HepG2 (cell line): Measurements from ENCODE around the gene NDUFS7. TPM values are rescaled to one million over a fixed set of nuclear protein-coding genes. Genes with fewer than 3 reads are reported as not detected.
A peak's percentile ranks its signal among the peaks of the same experiment; 100 is the strongest.

Experiments used
- ERF ChIP-seq: IDR thresholded peaks from 2 replicates; pipeline ENCODE4 v1.6.1; 2018; ENCODE audit warnings: missing biosample characterization, missing genetic modification reagents
- MTF2 ChIP-seq: sonication (generic); formaldehyde crosslinking; IDR thresholded peaks from 2 replicates; pipeline ENCODE4 v1.5.0; 2020; ENCODE audit warnings: missing genetic modification reagents, borderline replicate concordance
- NR2F6 ChIP-seq, 2 experiments: IDR thresholded peaks; 2 replicates each; pipeline ENCODE4 v1.6.1; 2016; ENCODE audit warnings: antibody characterized with exemption in 1 of 2, mild to moderate bottlenecking in 1 of 2
- SNRNP70 ChIP-seq: fragments of 200-400 bp; formaldehyde crosslinking; IDR thresholded peaks from 2 replicates; pipeline ENCODE4 v1.6.1; 2017; ENCODE audit warnings: mild to moderate bottlenecking, low read depth, low read length, moderate library complexity
- ZSCAN29 ChIP-seq: sonication (generic); formaldehyde crosslinking; conservative IDR thresholded peaks from 2 replicates; pipeline ENCODE4 v1.4.0; 2020; ENCODE audit warnings: mild to moderate bottlenecking, missing genetic modification reagents
- polyA plus RNA-seq, 8 experiments: library from polyadenylated mRNA; depleted of rRNA in 3 of 8; stranded (reverse) in 7 of 8; unstranded in 1 of 8; fragments of >200 nt; fragmentation: Illumina TruSeq in 4 of 8; extraction: Trizol in 4 of 8; gene quantifications; 2 replicates each; pipeline versions ENCODE4 v1.2.1 to v1.2.3, GENCODE V29; 2011 to 2016; ENCODE audit warnings: low read depth in 4 of 8, missing spikeins in 1 of 8, mixed read lengths in 1 of 8; ENCODE audit not compliant: insufficient read depth in 1 of 8
- total RNA-seq, 5 experiments: library from RNA; depleted of rRNA; stranded (reverse); fragments of >200 nt; fragmentation: Illumina TruSeq; extraction: Trizol; gene quantifications; 2 replicates each; pipeline ENCODE4 v1.2.3, GENCODE V29; 2016; ENCODE audit warnings: low read depth in 1 of 5
- TF ChIP-seq, protein P1 (sequence below): sonication (generic); formaldehyde crosslinking; IDR thresholded peaks from 2 replicates; pipeline ENCODE4 v1.4.0; 2020; ENCODE audit warnings: missing genetic modification reagents, borderline replicate concordance
- TF ChIP-seq, protein P2 (sequence below): sonication (generic); formaldehyde crosslinking; IDR thresholded peaks from 2 replicates; pipeline ENCODE4 v1.5.0; 2020; ENCODE audit warnings: mild to moderate bottlenecking, missing genetic modification reagents, borderline replicate concordance
- TF ChIP-seq, protein P3 (sequence below): sonication (generic); formaldehyde crosslinking; IDR thresholded peaks from 2 replicates; pipeline ENCODE4 v1.8.0; 2022; ENCODE audit warnings: mild to moderate bottlenecking, missing genetic modification reagents, moderate library complexity
- TF ChIP-seq, protein P4 (sequence below): IDR thresholded peaks from 2 replicates; pipeline ENCODE4 v1.6.1; 2018; ENCODE audit warnings: missing genetic modification reagents

Gene NDUFS7
- total and polyA plus RNA-seq, 2 of the 13 experiments (the other 11 are each of a cell fraction or from before 2014, with no cell fraction given) = 34.3 to 66.9 TPM

DNA sequence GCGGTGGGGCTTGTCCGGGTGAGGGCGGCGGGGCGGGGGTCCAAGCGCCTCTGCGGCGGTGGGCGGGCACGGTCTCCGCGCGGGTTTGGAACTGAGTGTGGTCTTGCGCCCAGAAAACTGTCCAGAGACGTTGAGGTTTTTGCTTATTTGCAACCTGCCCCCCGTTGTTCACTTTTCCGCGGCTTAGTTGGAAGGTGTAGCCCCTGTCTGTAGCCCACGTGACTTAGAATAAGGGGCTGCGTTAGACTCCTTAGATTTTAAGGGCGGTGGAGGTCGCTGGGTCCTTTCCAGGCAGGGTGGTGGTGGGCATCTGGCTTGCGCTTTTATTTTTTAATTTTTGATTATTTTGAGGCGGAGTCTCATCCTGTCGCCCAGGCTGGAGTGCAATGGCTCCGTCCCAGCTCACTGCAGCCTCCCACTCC, 55.2 kb downstream of the NDUFS7 start (continued):
- TF ChIP-seq, protein P1, sequence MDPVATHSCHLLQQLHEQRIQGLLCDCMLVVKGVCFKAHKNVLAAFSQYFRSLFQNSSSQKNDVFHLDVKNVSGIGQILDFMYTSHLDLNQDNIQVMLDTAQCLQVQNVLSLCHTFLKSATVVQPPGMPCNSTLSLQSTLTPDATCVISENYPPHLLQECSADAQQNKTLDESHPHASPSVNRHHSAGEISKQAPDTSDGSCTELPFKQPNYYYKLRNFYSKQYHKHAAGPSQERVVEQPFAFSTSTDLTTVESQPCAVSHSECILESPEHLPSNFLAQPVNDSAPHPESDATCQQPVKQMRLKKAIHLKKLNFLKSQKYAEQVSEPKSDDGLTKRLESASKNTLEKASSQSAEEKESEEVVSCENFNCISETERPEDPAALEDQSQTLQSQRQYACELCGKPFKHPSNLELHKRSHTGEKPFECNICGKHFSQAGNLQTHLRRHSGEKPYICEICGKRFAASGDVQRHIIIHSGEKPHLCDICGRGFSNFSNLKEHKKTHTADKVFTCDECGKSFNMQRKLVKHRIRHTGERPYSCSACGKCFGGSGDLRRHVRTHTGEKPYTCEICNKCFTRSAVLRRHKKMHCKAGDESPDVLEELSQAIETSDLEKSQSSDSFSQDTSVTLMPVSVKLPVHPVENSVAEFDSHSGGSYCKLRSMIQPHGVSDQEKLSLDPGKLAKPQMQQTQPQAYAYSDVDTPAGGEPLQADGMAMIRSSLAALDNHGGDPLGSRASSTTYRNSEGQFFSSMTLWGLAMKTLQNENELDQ (CRISPR knock-in tag) = no peak
- TF ChIP-seq MTF2 (0 out of 2 replicates have a peak, but pooled peaks have one; percentile 67), ZSCAN29 (CRISPR knock-in tag) (no peak), SNRNP70 (no peak), ERF (CRISPR knock-in tag) (no peak), NR2F6 (IDR thresholded peaks at IDR 0.05) (no peak), NR2F6 (CRISPR knock-in tag; IDR thresholded peaks at IDR 0.05) (no peak)
- TF ChIP-seq, protein P2, sequence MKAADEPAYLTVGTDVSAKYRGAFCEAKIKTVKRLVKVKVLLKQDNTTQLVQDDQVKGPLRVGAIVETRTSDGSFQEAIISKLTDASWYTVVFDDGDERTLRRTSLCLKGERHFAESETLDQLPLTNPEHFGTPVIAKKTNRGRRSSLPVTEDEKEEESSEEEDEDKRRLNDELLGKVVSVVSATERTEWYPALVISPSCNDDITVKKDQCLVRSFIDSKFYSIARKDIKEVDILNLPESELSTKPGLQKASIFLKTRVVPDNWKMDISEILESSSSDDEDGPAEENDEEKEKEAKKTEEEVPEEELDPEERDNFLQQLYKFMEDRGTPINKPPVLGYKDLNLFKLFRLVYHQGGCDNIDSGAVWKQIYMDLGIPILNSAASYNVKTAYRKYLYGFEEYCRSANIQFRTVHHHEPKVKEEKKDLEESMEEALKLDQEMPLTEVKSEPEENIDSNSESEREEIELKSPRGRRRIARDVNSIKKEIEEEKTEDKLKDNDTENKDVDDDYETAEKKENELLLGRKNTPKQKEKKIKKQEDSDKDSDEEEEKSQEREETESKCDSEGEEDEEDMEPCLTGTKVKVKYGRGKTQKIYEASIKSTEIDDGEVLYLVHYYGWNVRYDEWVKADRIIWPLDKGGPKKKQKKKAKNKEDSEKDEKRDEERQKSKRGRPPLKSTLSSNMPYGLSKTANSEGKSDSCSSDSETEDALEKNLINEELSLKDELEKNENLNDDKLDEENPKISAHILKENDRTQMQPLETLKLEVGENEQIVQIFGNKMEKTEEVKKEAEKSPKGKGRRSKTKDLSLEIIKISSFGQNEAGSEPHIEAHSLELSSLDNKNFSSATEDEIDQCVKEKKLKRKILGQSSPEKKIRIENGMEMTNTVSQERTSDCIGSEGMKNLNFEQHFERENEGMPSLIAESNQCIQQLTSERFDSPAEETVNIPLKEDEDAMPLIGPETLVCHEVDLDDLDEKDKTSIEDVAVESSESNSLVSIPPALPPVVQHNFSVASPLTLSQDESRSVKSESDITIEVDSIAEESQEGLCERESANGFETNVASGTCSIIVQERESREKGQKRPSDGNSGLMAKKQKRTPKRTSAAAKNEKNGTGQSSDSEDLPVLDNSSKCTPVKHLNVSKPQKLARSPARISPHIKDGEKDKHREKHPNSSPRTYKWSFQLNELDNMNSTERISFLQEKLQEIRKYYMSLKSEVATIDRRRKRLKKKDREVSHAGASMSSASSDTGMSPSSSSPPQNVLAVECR (CRISPR knock-in tag) = no peak
- TF ChIP-seq, protein P3, sequence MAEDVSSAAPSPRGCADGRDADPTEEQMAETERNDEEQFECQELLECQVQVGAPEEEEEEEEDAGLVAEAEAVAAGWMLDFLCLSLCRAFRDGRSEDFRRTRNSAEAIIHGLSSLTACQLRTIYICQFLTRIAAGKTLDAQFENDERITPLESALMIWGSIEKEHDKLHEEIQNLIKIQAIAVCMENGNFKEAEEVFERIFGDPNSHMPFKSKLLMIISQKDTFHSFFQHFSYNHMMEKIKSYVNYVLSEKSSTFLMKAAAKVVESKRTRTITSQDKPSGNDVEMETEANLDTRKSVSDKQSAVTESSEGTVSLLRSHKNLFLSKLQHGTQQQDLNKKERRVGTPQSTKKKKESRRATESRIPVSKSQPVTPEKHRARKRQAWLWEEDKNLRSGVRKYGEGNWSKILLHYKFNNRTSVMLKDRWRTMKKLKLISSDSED = no peak
- TF ChIP-seq, protein P4, sequence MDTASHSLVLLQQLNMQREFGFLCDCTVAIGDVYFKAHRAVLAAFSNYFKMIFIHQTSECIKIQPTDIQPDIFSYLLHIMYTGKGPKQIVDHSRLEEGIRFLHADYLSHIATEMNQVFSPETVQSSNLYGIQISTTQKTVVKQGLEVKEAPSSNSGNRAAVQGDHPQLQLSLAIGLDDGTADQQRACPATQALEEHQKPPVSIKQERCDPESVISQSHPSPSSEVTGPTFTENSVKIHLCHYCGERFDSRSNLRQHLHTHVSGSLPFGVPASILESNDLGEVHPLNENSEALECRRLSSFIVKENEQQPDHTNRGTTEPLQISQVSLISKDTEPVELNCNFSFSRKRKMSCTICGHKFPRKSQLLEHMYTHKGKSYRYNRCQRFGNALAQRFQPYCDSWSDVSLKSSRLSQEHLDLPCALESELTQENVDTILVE (CRISPR knock-in tag) = no peak
- TF ChIP-seq, all 625 proteins: peak for 3
